Myocyte (in vitro differentiated cells): ENCODE measurements around the gene OR2Y1. TPM values are rescaled to one million over a fixed set of nuclear protein-coding genes. Genes with fewer than 3 reads are reported as not detected.
"Not testable (repeated sequence)": the region's sequence is repeated elsewhere in the genome, so short reads cannot be mapped to it uniquely, and the experiment has no call there.

Experiments used
- DNase-seq: peaks from one replicate; pipeline ENCODE4 v3.0.0-alpha.2; 2012; ENCODE audit warnings: low read depth
- polyA plus RNA-seq: library from polyadenylated mRNA; unstranded; fragments of >200 nt; gene quantifications from one replicate; pipeline ENCODE4 v1.2.1, GENCODE V29; 2012; ENCODE audit warnings: missing spikeins
- total RNA-seq: library from RNA; depleted of rRNA; stranded (reverse); fragments of >200 nt; gene quantifications from 2 replicates; pipeline ENCODE4 v1.2.3, GENCODE V29; 2014

The OR2Y1 gene
- not detected in 2 replicates for total RNA-seq
- polyA plus RNA-seq, result not detected

DNA sequence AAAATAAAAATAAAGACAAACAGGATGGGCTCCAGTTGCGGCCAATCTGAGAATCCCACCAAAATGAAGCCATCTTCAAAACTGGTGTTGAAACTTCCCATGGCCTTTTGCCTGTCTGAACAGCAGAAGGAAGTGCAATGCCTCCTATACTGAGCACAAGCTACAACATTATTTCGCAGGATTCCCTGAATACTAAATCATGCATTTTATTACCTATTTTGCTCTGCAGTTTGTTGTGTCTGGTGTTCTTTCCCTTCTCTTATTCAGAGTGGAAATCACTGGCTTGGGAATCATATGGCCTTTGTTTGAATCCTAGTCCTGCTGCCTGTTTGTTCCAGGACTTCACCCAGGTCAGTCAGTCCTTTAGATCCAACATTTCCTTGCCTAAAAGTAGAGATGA, at the start of gene OR2Y1:
Gene OR2Y1 (minus strand): TSS at position 101 of the 400 bp plus-strand sequence. CDS start 0 bp downstream, at position 101.
- no peak for DNase-seq

DNA sequence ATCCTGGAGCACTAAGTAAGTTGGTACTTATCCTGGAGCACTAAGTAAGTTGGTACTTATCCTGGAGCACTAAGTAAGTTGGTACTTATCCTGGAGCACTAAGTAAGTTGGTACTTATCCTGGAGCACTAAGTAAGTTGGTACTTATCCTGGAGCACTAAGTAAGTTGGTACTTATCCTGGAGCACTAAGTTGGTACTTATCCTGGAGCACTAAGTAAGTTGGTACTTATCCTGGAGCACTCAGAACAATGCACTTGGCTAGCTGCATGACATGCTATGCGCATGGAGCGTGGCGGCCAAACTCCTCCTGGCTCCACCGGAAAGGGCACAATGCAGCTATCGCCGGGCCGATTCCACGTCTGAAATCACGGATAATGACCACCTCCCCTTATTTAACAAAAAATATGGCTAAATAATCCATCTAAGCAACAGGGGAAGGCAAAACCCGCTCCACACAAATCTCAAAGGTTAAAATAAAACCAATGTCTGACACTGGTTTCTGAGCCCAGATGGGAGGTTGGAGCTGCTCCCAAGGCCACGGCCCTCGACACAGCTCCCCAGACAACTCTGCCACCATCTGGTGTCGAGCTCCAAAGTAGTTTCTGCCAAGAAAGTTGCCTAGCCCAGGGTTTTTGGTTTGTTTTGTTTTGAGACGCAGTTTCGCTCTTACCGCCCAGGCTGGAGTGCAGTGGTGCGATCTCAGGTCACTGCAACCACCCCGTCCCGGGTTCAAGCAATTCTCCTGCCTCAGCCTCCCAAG, 49.0 kb upstream of the OR2Y1 start:
- DNase-seq, result not testable (repeated sequence)

- no peak for DNase-seq
These were observed 48.0 kb upstream of the OR2Y1 start for GRCh38 chr5:180787711-180788431.

DNA sequence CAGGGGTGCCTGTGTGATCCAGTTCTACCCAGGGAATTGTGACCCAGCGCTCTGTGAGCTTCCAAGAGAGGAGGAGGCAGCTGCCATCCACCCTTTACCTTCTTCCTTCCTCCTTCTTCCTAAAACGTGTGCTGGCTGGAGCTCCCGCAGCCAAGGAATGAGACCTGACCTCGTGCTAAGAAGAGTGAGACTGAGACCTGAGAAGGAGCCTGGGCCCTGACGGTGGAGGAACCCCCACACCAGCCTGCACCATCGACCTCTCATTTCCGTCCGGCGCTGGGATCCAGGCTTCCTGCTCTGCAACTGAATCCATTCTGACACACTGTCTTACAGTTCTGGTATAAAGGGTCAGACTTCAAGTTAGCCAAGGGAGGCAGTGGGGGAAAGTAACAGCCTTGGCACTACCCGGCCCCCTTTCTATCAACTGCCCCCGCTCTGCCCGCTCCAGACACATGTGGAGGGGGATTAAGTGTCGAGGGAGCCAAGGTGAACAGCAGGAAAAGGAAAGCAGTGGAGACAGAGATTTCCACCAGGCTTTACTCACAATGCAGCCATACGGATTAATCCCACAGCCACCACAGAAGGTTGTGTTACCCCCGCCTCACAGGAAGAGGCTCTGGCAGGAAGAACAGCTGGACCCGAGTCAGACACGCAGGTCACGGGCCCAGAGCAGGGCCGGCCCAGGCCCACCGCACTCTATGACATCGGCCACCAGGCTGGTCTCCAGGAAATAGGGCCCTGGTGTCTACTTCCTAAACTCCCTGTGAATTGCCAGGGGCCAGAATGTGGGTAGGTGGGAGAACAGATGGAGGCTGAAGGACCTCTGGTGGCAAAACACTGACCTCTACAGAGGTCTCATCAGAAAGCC, 46.9 kb upstream of the OR2Y1 start:
- peak; percentile 89 for DNase-seq

- DNase-seq, result peak; percentile 97
These were observed 46.0 kb upstream of the OR2Y1 start for GRCh38 chr5:180785794-180786221.

DNA sequence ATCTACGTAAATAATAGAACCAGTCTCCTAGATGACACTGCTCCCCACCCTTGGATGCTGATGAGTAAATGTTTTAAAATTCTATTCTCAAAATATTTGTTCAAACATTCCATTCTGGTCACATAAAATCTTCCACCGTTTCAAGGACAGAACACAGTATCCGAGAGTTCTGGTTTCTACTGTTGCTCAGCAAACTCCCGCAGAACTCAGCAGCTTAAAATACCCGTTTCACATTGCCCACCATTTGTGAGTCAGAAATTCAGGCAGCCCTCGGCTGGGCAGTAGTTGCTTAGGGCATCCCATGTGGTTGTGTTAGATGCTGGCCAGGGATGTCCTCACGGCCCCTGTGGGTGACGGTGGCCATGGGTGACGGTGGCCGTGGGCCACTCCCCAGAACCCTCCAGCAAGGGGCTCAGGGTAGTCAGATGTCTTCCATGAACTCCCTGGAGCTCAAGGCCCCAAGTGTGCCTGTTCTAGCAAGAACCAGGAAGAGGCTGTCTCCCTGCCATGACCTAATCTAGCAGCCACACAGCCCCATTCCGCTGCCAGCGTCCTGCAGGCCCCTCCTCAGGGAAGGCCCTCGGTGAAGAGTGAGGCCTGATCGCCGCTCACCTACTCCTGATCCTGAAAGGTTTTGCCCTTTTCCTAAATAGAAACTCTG, 45.4 kb upstream of the OR2Y1 start:
- peak; percentile 86 for DNase-seq

DNA sequence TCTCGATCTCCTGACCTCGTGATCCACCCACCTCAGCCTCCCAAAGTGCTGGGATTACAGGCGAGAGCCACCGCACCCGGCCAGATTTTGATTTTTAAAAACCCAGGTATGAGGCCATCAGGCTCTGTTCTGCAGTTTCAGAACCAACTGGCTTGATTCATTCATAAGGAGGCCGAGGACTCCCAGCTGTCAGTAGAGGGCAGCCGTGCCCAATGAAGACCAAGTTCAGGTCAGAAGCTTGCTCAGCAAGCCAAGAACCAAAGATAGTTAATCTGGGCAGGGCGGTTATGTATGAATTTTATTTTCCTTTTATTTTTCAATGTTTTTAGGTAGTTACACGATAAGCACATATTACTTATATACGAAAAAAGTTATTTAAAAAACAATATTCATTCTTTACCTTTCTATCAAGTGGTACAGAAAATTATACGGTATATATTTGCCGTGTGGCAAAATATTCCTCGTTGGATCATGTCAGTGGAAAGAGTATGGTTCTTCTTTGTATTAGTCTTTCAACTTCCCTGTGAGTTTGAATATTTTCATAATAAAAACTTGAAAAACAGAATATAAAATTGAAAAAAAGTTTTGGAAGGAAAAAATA, 44.7 kb upstream of the OR2Y1 start:
- DNase-seq, result peak; percentile 87

GRCh38 chr5:180783340-180784052, 43.6 kb upstream of the OR2Y1 start:
- no peak for DNase-seq

DNA sequence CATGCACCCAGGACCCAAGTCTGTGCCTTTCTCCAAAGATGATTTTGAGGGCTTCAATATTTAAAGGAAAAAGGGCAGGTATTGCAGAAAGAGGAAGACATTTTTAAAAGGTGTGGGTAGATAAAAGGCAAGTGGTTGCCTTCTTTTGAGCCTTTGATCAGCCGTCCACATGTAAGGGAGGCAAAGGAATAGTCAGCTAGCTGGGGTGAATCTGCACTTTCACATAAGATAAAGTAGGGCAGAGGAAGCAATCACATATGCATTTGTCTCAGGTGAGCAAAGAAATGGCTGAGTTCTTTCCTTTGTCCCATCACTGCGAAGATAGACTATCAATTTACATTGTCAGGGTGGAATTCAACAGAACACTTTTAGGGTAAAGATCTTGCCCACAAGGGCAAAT, 42.9 kb upstream of the OR2Y1 start:
- no peak for DNase-seq

- DNase-seq, result not testable (repeated sequence)
These were observed 42.1 kb upstream of the OR2Y1 start for GRCh38 chr5:180781900-180782326.

DNA sequence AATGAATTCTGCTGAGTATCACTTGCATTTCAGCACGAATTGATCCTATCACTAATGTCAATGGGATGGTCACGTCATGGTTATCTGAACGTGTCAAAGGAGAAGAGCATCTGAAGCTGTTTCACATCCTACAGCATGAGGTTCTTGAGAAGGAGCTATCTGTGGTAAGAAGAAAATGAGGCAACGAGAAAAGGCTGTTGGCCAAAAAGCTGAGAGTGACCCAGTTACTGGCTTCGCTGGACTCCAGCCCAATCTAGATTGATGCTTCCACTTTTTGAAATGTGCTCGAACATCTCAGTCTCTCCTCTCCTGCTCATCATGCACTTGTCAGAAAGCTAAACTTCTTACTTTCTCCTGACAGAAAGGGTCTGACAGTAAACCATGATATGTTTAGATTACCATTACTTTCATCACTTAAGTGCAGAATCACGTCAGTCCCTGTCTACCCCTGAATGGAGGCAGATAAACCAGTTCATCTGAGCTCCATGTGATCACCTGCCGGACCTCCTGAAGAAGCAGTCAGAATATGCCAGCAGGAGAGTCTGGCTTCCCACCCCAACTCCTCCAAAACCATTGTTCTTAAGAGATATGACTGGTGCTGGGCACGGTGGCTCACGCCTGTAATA, 40.2 kb upstream of the OR2Y1 start:
- no peak for DNase-seq

GRCh38 chr5:180777475-180777874, 37.6 kb upstream of the OR2Y1 start:
- DNase-seq, result no peak

GRCh38 chr5:180776376-180776775, 36.5 kb upstream of the OR2Y1 start:
- no peak for DNase-seq

DNA sequence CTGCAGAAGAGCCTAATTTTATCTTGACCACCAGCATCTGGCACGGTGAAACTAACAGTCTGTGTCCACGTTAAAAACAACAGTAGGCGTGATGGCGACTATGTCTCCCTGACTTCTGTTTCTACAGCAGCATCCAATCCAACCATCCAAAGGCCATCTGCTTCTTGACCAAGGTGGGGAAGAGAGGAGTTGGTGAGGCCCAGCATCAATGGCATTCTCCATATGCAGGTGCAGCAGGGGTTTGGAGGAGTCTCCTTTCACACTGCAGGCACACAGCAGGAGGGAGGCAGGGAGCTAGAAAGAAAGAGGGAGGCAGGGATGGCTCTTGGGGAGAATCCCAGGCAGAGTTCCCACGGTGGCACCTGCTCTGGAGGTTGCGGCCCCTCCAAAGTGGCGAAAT, 35.8 kb upstream of the OR2Y1 start:
- DNase-seq, result no peak

GRCh38 chr5:180771839-180772238, 32.0 kb upstream of the OR2Y1 start:
- no peak for DNase-seq

- no peak for DNase-seq
These were observed 30.0 kb upstream of the OR2Y1 start for GRCh38 chr5:180769821-180770220.

DNA sequence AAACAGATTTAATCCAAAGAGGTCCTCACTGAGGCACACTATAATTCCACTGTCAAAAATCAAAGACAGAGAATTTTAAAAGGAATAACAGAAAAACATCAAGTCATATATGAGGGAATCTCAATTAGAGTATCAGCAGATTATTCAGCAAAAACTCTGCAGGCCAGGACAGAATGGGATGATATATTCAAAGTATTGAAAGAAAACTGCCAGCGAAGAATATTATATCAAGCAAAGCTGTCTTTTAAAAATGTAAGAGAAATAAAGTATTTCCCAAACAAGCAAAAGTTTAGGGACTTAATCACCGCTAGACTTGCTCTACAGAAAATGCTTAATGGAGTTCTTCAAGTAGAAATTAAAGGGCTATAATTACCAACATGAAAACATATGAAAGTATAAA, 15.7 kb upstream of the OR2Y1 start:
- DNase-seq, result no peak

GRCh38 chr5:180744253-180744652, 4.4 kb upstream of the OR2Y1 start:
- no peak for DNase-seq

DNA sequence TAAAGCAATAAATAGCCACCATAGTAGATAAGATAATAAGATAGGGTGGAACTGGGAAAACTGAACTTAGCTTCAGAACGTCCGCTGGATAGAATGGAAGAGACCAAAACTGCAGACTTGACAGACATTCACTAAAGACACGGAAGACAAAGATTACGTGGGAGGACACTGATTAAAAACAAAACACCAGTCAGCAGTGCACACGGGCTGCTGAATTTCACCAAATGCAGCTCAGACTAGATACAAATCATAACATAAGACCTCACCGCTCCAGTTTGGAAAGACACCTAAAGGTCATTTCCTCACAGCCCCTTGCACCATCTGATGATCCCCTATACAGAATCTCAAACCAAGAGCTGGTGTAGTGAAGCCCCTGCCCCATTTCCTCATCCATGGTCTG, 2.9 kb upstream of the OR2Y1 start:
- no peak for DNase-seq
